Aorta (tissue), 5 donors: ENCODE measurements around the gene TNS1. TPM values are rescaled to one million over a fixed set of nuclear protein-coding genes. Genes with fewer than 3 reads are reported as not detected.

Source experiments
- ATAC-seq: fragments of 200-7000 bp; cut with Tn5 transposase; one replicate; pipeline ENCODE4 v1.9.1; 2022; ENCODE audit warnings: moderate library complexity; ENCODE audit not compliant: low FRiP score
- DNase-seq, 2 donors: peaks; one replicate each; pipeline ENCODE4 v3.0.0-alpha.2; 2020
- H3K27ac ChIP-seq, 2 donors: one replicate each; pipeline ENCODE4 v1.5.1; 2013; ENCODE audit warnings: low read length in 2 of 2, mild to moderate bottlenecking in 2 of 2, moderate library complexity in 2 of 2, control low read depth in 1 of 2, inconsistent platforms in 1 of 2, low read depth in 1 of 2
- H3K27me3 ChIP-seq, 2 donors: one replicate each; pipeline ENCODE4 v1.6.1; 2013; ENCODE audit warnings: control low read depth in 1 of 2, low read length in 1 of 2, mild to moderate bottlenecking in 1 of 2, moderate library complexity in 1 of 2; ENCODE audit not compliant: insufficient read depth in 2 of 2, control insufficient read depth in 1 of 2
- H3K36me3 ChIP-seq, 2 donors: one replicate each; pipeline ENCODE4 v1.6.1; 2013; ENCODE audit warnings: control low read depth in 1 of 2, low read length in 1 of 2, mild to moderate bottlenecking in 1 of 2; ENCODE audit not compliant: insufficient read depth in 2 of 2, control insufficient read depth in 1 of 2
- H3K4me1 ChIP-seq, 2 donors: one replicate each; pipeline ENCODE4 v1.6.1; 2013; ENCODE audit warnings: low read length in 2 of 2, control low read depth in 1 of 2, mild to moderate bottlenecking in 1 of 2, moderate library complexity in 1 of 2; ENCODE audit not compliant: insufficient read depth in 2 of 2, control insufficient read depth in 1 of 2
- H3K4me3 ChIP-seq, 2 donors: one replicate each; pipeline ENCODE4 v1.5.1; 2013; ENCODE audit warnings: low read length in 2 of 2, control low read depth in 1 of 2, mild to moderate bottlenecking in 1 of 2
- H3K9me3 ChIP-seq: one replicate; pipeline ENCODE4 v1.6.1; 2013; ENCODE audit warnings: mild to moderate bottlenecking, low read length; ENCODE audit not compliant: control insufficient read depth
- WGBS, 2 donors: extraction: QIAGEN DNeasy Blood & Tissue Kit; methylation state at CpG; one replicate each; pipeline ENCODE4 v1.1.7; 2013; 5-methylcytosine and 5-hydroxymethylcytosine counted together
- intact Hi-C, 2 donors: fragments of 100-400 bp; cut with DNase I; formaldehyde crosslinking; loops; one replicate each; pipeline versions ENCODE4 v1.14.2 to v1.15.0; 2022
- polyA plus RNA-seq, 2 donors: library from polyadenylated mRNA; stranded (reverse); fragments of 200-250 nt; gene quantifications; one replicate each; pipeline ENCODE4 v1.2.3, GENCODE V29; 2013
- total RNA-seq, 2 donors: library from RNA; stranded (reverse); fragmentation: NEBNext Ultra II Directional; extraction: Animal tissue kit (Norgen Biotek cat#: 25700); gene quantifications; one replicate each; pipeline ENCODE4 v1.2.1, GENCODE V29; 2021
- donor health status: healthy with polysubstance abuse.
- donor health status: Bipolar disorder and iron deficiency.
- donor health status: DM: no; HTN: no; CAD: no.
- donor health status: DM: no; HTN: no; CAD: no.
- donor health status: DM: yes; HTN: yes; CAD: no.

TNS1 gene
- total and polyA plus RNA-seq, 4 donors: 303 to 1,949 (median 930) TPM

- Histone ChIP-seq H3K27me3 (no peaks in the 10 kb centered on the region), H3K4me1 (peaks cover 0 to 4% of the 10 kb centered on the region in 2 donors), H3K27ac (no peak overlapping the region), H3K4me3 (no peak overlapping the region), H3K36me3 (no peaks in the 10 kb centered on the region), H3K9me3 (no peaks in the 10 kb centered on the region)
- 59 to 61% methylated on average over 12 of the region's 12 CpGs for WGBS, 2 donors
- intact Hi-C loops: no loop called here
- ATAC-seq (no peak), DNase-seq (no peak)
These were observed 5.6 kb upstream of the TNS1 start for GRCh38 chr2:218008060-218009040.

GRCh38 chr2:218006741-218007140 lies 3.9 kb upstream of the TNS1 start:
- intact Hi-C loops: no loop called here
- H3K27ac ChIP-seq: no peak overlapping the region
- H3K4me1 ChIP-seq: peaks cover 0 to 4% of the 10 kb centered on the region in 2 donors
- ATAC-seq (no peak), DNase-seq (no peak)
- H3K27me3 ChIP-seq: no peaks in the 10 kb centered on the region
- H3K4me3 ChIP-seq: no peak overlapping the region
- no peaks in the 10 kb centered on the region for H3K36me3 ChIP-seq
- WGBS, 2 donors: 83 to 90% methylated on average over 4 of the region's 4 CpGs
- H3K9me3 ChIP-seq: no peaks in the 10 kb centered on the region

GRCh38 chr2:218005486-218005885 lies 2.7 kb upstream of the TNS1 start:
- no peaks in the 10 kb centered on the region for H3K27me3 ChIP-seq
- peaks cover 0 to 4% of the 10 kb centered on the region in 2 donors for H3K4me1 ChIP-seq
- WGBS, 2 donors: 45 to 49% methylated on average over 3 of the region's 3 CpGs
- intact Hi-C loops: no loop called here
- H3K4me3 ChIP-seq: no peak overlapping the region
- ATAC-seq (no peak), DNase-seq (no peak)
- no peak overlapping the region for H3K27ac ChIP-seq
- no peaks in the 10 kb centered on the region for H3K36me3 ChIP-seq
- no peaks in the 10 kb centered on the region for H3K9me3 ChIP-seq

GRCh38 chr2:218005028-218005427 lies 2.2 kb upstream of the TNS1 start:
- 79 to 81% methylated on average over 4 of the region's 4 CpGs for WGBS, 2 donors

GRCh38 chr2:218003981-218004419 lies 1.2 kb upstream of the TNS1 start:
- WGBS, 2 donors: 0 to 4% methylated on average over 5 to 6 of the region's 6 CpGs
- ATAC-seq (peak; percentile 88), DNase-seq (peak; percentile 92)
- no peaks in the 10 kb centered on the region for H3K36me3 ChIP-seq
- H3K4me1 ChIP-seq: peaks cover 0 to 4% of the 10 kb centered on the region in 2 donors
- H3K27me3 ChIP-seq: no peaks in the 10 kb centered on the region
- intact Hi-C loops: no loop called here
- no peaks in the 10 kb centered on the region for H3K9me3 ChIP-seq
- peak overlapping the region; percentile 35 to 44 for H3K27ac ChIP-seq
- no peak overlapping the region for H3K4me3 ChIP-seq

More at GRCh38 chr2:218005028-218005427, 2.2 kb upstream of the TNS1 start:
- Histone ChIP-seq H3K27ac (no peak overlapping the region), H3K4me1 (peaks cover 0 to 4% of the 10 kb centered on the region in 2 donors), H3K27me3 (no peaks in the 10 kb centered on the region), H3K36me3 (no peaks in the 10 kb centered on the region), H3K4me3 (no peak overlapping the region), H3K9me3 (no peaks in the 10 kb centered on the region)
- intact Hi-C loops: no loop called here
- DNase-seq: no peak
- no peak for ATAC-seq

GRCh38 chr2:218003281-218003944 lies 618 bp upstream of the TNS1 start:
- Histone ChIP-seq H3K4me1 (peaks cover 0 to 4% of the 10 kb centered on the region in 2 donors), H3K36me3 (no peaks in the 10 kb centered on the region), H3K9me3 (no peaks in the 10 kb centered on the region), H3K4me3 (no peak overlapping the region), H3K27ac (peak overlapping the region; percentile 25 to 53), H3K27me3 (no peaks in the 10 kb centered on the region)
- DNase-seq (peak in 1 of 2 donors; percentile 80), ATAC-seq (peak; percentile 72)
- intact Hi-C loops: no loop called here
- 3 to 7% methylated on average over 11 of the region's 11 CpGs for WGBS, 2 donors

GRCh38 chr2:218002143-218002844 lies 501 bp downstream of the TNS1 start:
- DNase-seq (no peak), ATAC-seq (no peak)
- Histone ChIP-seq H3K36me3 (no peaks in the 10 kb centered on the region), H3K9me3 (no peaks in the 10 kb centered on the region), H3K4me3 (peak overlapping the region; percentile 44 to 55), H3K4me1 (peaks cover 0 to 4% of the 10 kb centered on the region in 2 donors), H3K27ac (peak overlapping the region in 1 of 2 donors; percentile 20), H3K27me3 (no peaks in the 10 kb centered on the region)
- intact Hi-C loops: no loop called here
- WGBS, 2 donors: 6 to 11% methylated on average over 12 of the region's 12 CpGs

GRCh38 chr2:218001629-218002028 lies 1.2 kb downstream of the TNS1 start:
- ATAC-seq (no peak), DNase-seq (no peak)
- Histone ChIP-seq H3K27me3 (no peaks in the 10 kb centered on the region), H3K36me3 (no peaks in the 10 kb centered on the region), H3K27ac (no peak overlapping the region), H3K4me3 (peak overlapping the region; percentile 44 to 55), H3K9me3 (no peaks in the 10 kb centered on the region), H3K4me1 (peaks cover 0 to 4% of the 10 kb centered on the region in 2 donors)
- WGBS, 2 donors: 0 to 6% methylated on average over 4 of the region's 4 CpGs
- intact Hi-C loops: no loop called here
